ENCODE results near the gene FARS2. TPM values are rescaled to one million over a fixed set of nuclear protein-coding genes. Genes with fewer than 3 reads are reported as not detected.

The FARS2 gene
- total and polyA plus RNA-seq, 2 donors (not counting 1 experiment from before 2014, with no cell fraction given) = 11.0 to 18.5 TPM

DNA sequence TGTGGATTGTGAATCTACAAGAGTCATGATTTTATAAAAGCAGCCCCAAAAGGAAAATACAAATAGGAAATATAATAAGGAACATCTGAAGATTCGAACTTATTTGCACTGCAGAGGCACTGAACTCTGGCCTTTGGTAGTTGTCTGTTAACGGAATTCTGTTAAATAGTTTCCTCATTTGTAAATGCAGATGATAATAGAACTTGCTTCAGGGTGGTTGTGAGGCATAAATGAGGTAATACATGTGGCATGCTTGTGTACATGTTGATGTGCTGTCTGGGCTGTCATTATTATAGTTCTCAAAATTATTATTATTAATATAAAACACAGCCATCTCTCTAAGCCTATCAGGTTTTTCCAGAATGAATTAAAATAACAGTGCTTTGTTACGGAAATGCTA lies 443.4 kb downstream of the FARS2 start:
- H3K27me3 ChIP-seq (ENCODE audit: control insufficient read depth, insufficient read depth, low read length) = no peaks in the 10 kb centered on the region
- no peaks in the 10 kb centered on the region for H4K20me1 ChIP-seq (ENCODE audit: control insufficient read depth, extremely low read depth, insufficient read depth, low read length)
- H3K36me3 ChIP-seq (ENCODE audit: control insufficient read depth, insufficient read depth, low read length) = no peaks in the 10 kb centered on the region
- no peak overlapping the region for H3K4me3 ChIP-seq (replicated peaks in 1 of 4; ENCODE audit: control extremely low read depth in 1 of 4, insufficient read depth in 1 of 4, low read depth in 3 of 4, low read length in 4 of 4)
- no peak for TF ChIP-seq CTCF (conservative IDR thresholded peaks at IDR 0.05 in 1 of 2, IDR thresholded peaks at IDR 0.05 in 1 of 2; ENCODE audit: low read depth in 1 of 2, low read length in 2 of 2)
- no peak for TF ChIP-seq EZH2 (IDR thresholded peaks at IDR 0.05; ENCODE audit: low read length, missing control alignments)
- no peak overlapping the region for H3K27ac ChIP-seq (ENCODE audit: insufficient read depth, low read length)
- H2AFZ ChIP-seq (ENCODE audit: low read length) = no peak overlapping the region
- no peak overlapping the region for H3K4me2 ChIP-seq (ENCODE audit: extremely low read depth, insufficient read depth, low read length)
- H3K9me3 ChIP-seq (ENCODE audit: control insufficient read depth, insufficient read depth, low read depth, low read length) = no peaks in the 10 kb centered on the region
- no peak overlapping the region for H3K9ac ChIP-seq (ENCODE audit: insufficient read depth, low read length)
- no peaks in the 10 kb centered on the region for H3K79me2 ChIP-seq (ENCODE audit: control insufficient read depth, insufficient read depth, low read length)
- H3K4me1 ChIP-seq (ENCODE audit: control insufficient read depth, extremely low read depth, insufficient read depth, low read length) = no peaks in the 10 kb centered on the region
- DNase-seq (ENCODE audit: low read depth in 2 of 2) = no peak

DNA sequence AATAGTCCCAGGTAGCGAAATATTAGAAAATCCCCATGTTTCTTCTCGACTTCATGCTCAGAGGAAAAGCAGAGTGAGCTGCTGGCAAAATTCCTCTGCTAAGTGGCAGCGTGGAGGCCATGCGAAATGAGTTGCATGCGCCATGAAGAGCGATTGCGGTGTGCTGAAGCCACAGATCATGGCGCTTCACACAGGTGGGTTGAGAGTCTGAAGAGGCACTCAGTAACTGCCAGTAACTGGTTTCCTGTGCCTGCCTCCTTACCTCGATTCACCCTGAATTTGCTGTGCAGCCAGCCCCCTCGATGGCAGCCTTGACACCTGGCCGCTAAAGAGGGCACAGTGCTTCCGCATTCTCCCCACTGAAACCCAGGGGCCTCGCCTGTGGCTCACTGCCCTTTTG lies 443.9 kb downstream of the FARS2 start:
- Histone ChIP-seq H3K9ac (ENCODE audit: insufficient read depth, low read length) (no peak overlapping the region), H3K9me3 (ENCODE audit: control insufficient read depth, insufficient read depth, low read depth, low read length) (no peaks in the 10 kb centered on the region), H3K36me3 (ENCODE audit: control insufficient read depth, insufficient read depth, low read length) (no peaks in the 10 kb centered on the region), H2AFZ (ENCODE audit: low read length) (no peak overlapping the region), H3K4me1 (ENCODE audit: control insufficient read depth, extremely low read depth, insufficient read depth, low read length) (no peaks in the 10 kb centered on the region), H4K20me1 (ENCODE audit: control insufficient read depth, extremely low read depth, insufficient read depth, low read length) (no peaks in the 10 kb centered on the region), H3K27me3 (ENCODE audit: control insufficient read depth, insufficient read depth, low read length) (no peaks in the 10 kb centered on the region), H3K4me3 (replicated peaks in 1 of 4; ENCODE audit: control extremely low read depth in 1 of 4, insufficient read depth in 1 of 4, low read depth in 3 of 4, low read length in 4 of 4) (no peak overlapping the region), H3K4me2 (ENCODE audit: extremely low read depth, insufficient read depth, low read length) (no peak overlapping the region), H3K27ac (ENCODE audit: insufficient read depth, low read length) (no peak overlapping the region), H3K79me2 (ENCODE audit: control insufficient read depth, insufficient read depth, low read length) (no peaks in the 10 kb centered on the region)
- TF ChIP-seq CTCF (conservative IDR thresholded peaks at IDR 0.05 in 1 of 2, IDR thresholded peaks at IDR 0.05 in 1 of 2; ENCODE audit: low read depth in 1 of 2, low read length in 2 of 2) = no peak
- no peak for TF ChIP-seq EZH2 (IDR thresholded peaks at IDR 0.05; ENCODE audit: low read length, missing control alignments)
- DNase-seq (ENCODE audit: low read depth in 2 of 2) = no peak

- peak in 1 of 2 donors; percentile 3 for DNase-seq (ENCODE audit: low read depth in 2 of 2)
- Histone ChIP-seq H2AFZ (ENCODE audit: low read length) (no peak overlapping the region), H3K79me2 (ENCODE audit: control insufficient read depth, insufficient read depth, low read length) (no peaks in the 10 kb centered on the region), H3K27ac (ENCODE audit: insufficient read depth, low read length) (no peak overlapping the region), H3K27me3 (ENCODE audit: control insufficient read depth, insufficient read depth, low read length) (no peaks in the 10 kb centered on the region), H3K4me2 (ENCODE audit: extremely low read depth, insufficient read depth, low read length) (no peak overlapping the region), H3K9me3 (ENCODE audit: control insufficient read depth, insufficient read depth, low read depth, low read length) (no peaks in the 10 kb centered on the region), H3K4me3 (replicated peaks in 1 of 4; ENCODE audit: control extremely low read depth in 1 of 4, insufficient read depth in 1 of 4, low read depth in 3 of 4, low read length in 4 of 4) (no peak overlapping the region), H3K36me3 (ENCODE audit: control insufficient read depth, insufficient read depth, low read length) (no peaks in the 10 kb centered on the region), H3K4me1 (ENCODE audit: control insufficient read depth, extremely low read depth, insufficient read depth, low read length) (no peaks in the 10 kb centered on the region), H3K9ac (ENCODE audit: insufficient read depth, low read length) (no peak overlapping the region), H4K20me1 (ENCODE audit: control insufficient read depth, extremely low read depth, insufficient read depth, low read length) (no peaks in the 10 kb centered on the region)
- no peak for TF ChIP-seq EZH2 (IDR thresholded peaks at IDR 0.05; ENCODE audit: low read length, missing control alignments)
- TF ChIP-seq CTCF (conservative IDR thresholded peaks at IDR 0.05 in 1 of 2, IDR thresholded peaks at IDR 0.05 in 1 of 2; ENCODE audit: low read depth in 1 of 2, low read length in 2 of 2) = no peak
These were observed 445.1 kb downstream of the FARS2 start for GRCh38 chr6:5706124-5707033.

Data from fibroblast of lung (primary cell).